SK-N-SH (cell line): Measurements from ENCODE around the gene GRAMD1B. TPM values are rescaled to one million over a fixed set of nuclear protein-coding genes. Genes with fewer than 3 reads are reported as not detected.

ENCODE experiments used
- CTCF ChIA-PET: fragments of 300-600, 350-600 bp; formaldehyde crosslinking; extraction: SDS; loops from one replicate; lab custom pipeline; 2021; lab: Yijun Ruan, JAX
- POLR2A ChIA-PET: fragments of 350-600 bp; sonication (Branson Sonifier 250); formaldehyde crosslinking; extraction: SDS; loops from one replicate; lab custom pipeline; 2020; ENCODE audit warnings: antibody characterized with exemption, inconsistent platforms; lab: Yijun Ruan, JAX
- DNase-seq: peaks from one replicate; pipeline ENCODE4 v3.0.0; 2012
- H2AFZ ChIP-seq: fragments of 200-600 bp; sonication (generic); 2 replicates; pipeline ENCODE4 v1.8.1; 2016; ENCODE audit warnings: antibody characterized with exemption, mild to moderate bottlenecking, low read depth
- H3F3A ChIP-seq: fragments of 200-600 bp; sonication (generic); replicated peaks from 2 replicates; pipeline ENCODE3; 2016; ENCODE audit warnings: antibody characterized with exemption, mild to moderate bottlenecking; ENCODE audit not compliant: insufficient read depth
- H3K27ac ChIP-seq, 2 experiments: fragments of 200-500 bp in 1 of 2; fragments of 200-600 bp in 1 of 2; sonication (Bioruptor generic) in 1 of 2; sonication (generic), shearing (Covaris generic) in 1 of 2; 2 replicates each; pipeline versions ENCODE4 v1.5.1 to v1.6.1; 2014 to 2016; ENCODE audit warnings: low read depth in 2 of 2, inconsistent platforms in 1 of 2, low read length in 1 of 2, mild to moderate bottlenecking in 1 of 2, mixed read lengths in 1 of 2
- H3K27me3 ChIP-seq: fragments of 200-600 bp; sonication (generic), shearing (Covaris generic); 2 replicates; pipeline ENCODE4 v1.6.1; 2016; ENCODE audit warnings: mixed run types; ENCODE audit not compliant: insufficient read depth
- H3K36me3 ChIP-seq, 2 experiments: fragments of 200-500 bp in 1 of 2; fragments of 200-600 bp in 1 of 2; sonication (Bioruptor generic) in 1 of 2; sonication (generic) in 1 of 2; replicated peaks in 1 of 2; 2 replicates each; pipeline versions ENCODE3 to v1.5.1; 2014 to 2016; ENCODE audit warnings: low read length in 1 of 2, mild to moderate bottlenecking in 1 of 2; ENCODE audit not compliant: insufficient read depth in 2 of 2, control insufficient read depth in 1 of 2
- H3K4me1 ChIP-seq, 2 experiments: fragments of 200-500 bp in 1 of 2; fragments of 200-600 bp in 1 of 2; sonication (Bioruptor generic) in 1 of 2; sonication (generic), shearing (Covaris generic) in 1 of 2; 2 replicates each; pipeline versions ENCODE4 v1.5.1 to v1.6.1; 2014 to 2016; ENCODE audit warnings: low read depth in 1 of 2, low read length in 1 of 2, mixed run types in 1 of 2; ENCODE audit not compliant: insufficient read depth in 2 of 2, control insufficient read depth in 1 of 2
- H3K4me2 ChIP-seq: fragments of 200-600 bp; sonication (generic), shearing (Covaris generic); 2 replicates; pipeline ENCODE4 v1.6.1; 2017; ENCODE audit warnings: mixed run types
- H3K4me3 ChIP-seq, 2 experiments: fragments of 200-500 bp in 1 of 2; fragments of 200-600 bp in 1 of 2; sonication (Bioruptor generic) in 1 of 2; sonication (generic), shearing (Covaris generic) in 1 of 2; 2 replicates each; pipeline versions ENCODE4 v1.5.1 to v1.8.1; 2014 to 2016; ENCODE audit warnings: low read depth in 2 of 2, inconsistent platforms in 1 of 2, low read length in 1 of 2, mild to moderate bottlenecking in 1 of 2, mixed read lengths in 1 of 2, moderate library complexity in 1 of 2
- H3K79me2 ChIP-seq: fragments of 200-600 bp; sonication (generic); 2 replicates; pipeline ENCODE4 v1.8.1; 2017; ENCODE audit warnings: mild to moderate bottlenecking; ENCODE audit not compliant: insufficient read depth
- H3K9ac ChIP-seq: fragments of 200-600 bp; sonication (generic); 2 replicates; pipeline ENCODE4 v1.6.1; 2017; ENCODE audit warnings: mixed run types
- H3K9me2 ChIP-seq: fragments of 200-600 bp; sonication (generic); 2 replicates; pipeline ENCODE4 v1.6.1; 2017; ENCODE audit warnings: mixed run types
- H3K9me3 ChIP-seq: fragments of 200-600 bp; sonication (generic); 2 replicates; pipeline ENCODE4 v1.6.1; 2017; ENCODE audit warnings: mixed run types, mild to moderate bottlenecking, moderate library complexity
- H4K20me1 ChIP-seq: fragments of 200-600 bp; sonication (generic); 2 replicates; pipeline ENCODE4 v1.6.1; 2017; ENCODE audit warnings: mild to moderate bottlenecking, mixed run types; ENCODE audit not compliant: insufficient read depth
- CHD2 ChIP-seq: fragments of 150-350 bp; IDR thresholded peaks from 2 replicates; pipeline ENCODE4 v1.6.1; 2018; ENCODE audit warnings: low read length; ENCODE audit not compliant: partially characterized antibody
- ELF1 ChIP-seq: IDR thresholded peaks from 2 replicates; pipeline ENCODE4 v1.4.0; 2012
- EZH2phosphoT487 ChIP-seq: fragments of 200-600 bp; sonication (generic); IDR thresholded peaks from 2 replicates; pipeline ENCODE4 v1.6.1; 2017; ENCODE audit warnings: low read depth, mixed run types, mild to moderate bottlenecking, antibody characterized with exemption, moderate library complexity, borderline replicate concordance
- NFIC ChIP-seq: IDR thresholded peaks from 2 replicates; pipeline ENCODE4 v1.4.0; 2012; ENCODE audit warnings: borderline replicate concordance
- NRF1 ChIP-seq: IDR thresholded peaks from 2 replicates; pipeline ENCODE4 v1.6.1; 2012; ENCODE audit warnings: low read depth, mild to moderate bottlenecking, low read length
- RCOR1 ChIP-seq: fragments of 150-350 bp; IDR thresholded peaks from 2 replicates; pipeline ENCODE4 v1.6.1; 2017; ENCODE audit warnings: antibody characterized with exemption, low read length
- RFX5 ChIP-seq: IDR thresholded peaks from 2 replicates; pipeline ENCODE4 v1.6.1; 2012; ENCODE audit warnings: mild to moderate bottlenecking, improper control_type of control experiment, low read length
- SIN3A ChIP-seq: IDR thresholded peaks from 2 replicates; pipeline ENCODE4 v1.6.1; 2012; ENCODE audit warnings: low read depth, mild to moderate bottlenecking, low read length, moderate library complexity, borderline replicate concordance
- SMC3 ChIP-seq: IDR thresholded peaks from 2 replicates; pipeline ENCODE4 v1.6.1; 2012; ENCODE audit warnings: low read depth, low read length, improper control_type of control experiment
- WGBS: methylation state at CpG from one replicate; pipeline ENCODE4 v1.1.6; 2017; ENCODE audit warnings: low lambda C conversion rate; 5-methylcytosine and 5-hydroxymethylcytosine counted together
- polyA plus RNA-seq, 3 experiments: library from polyadenylated mRNA; depleted of rRNA; stranded (reverse); fragments of >200 nt; gene quantifications; 2 replicates each; pipeline ENCODE4 v1.2.3, GENCODE V29; 2012
- small RNA-seq, 7 experiments: library from RNA; depleted of rRNA; stranded (forward); fragments of <200 nt; gene quantifications; one replicate each; pipeline ENCODE3, GENCODE V24; 2012
- TF ChIP-seq, protein P1 (sequence below): fragments of 150-350 bp; IDR thresholded peaks from 2 replicates; pipeline ENCODE4 v1.6.1; 2016; ENCODE audit warnings: mild to moderate bottlenecking, low read depth, low read length

The GRAMD1B gene
- polyA plus RNA-seq, 1 of the 3 experiments (the other 2 are of a cell fraction): 14.5 TPM

DNA sequence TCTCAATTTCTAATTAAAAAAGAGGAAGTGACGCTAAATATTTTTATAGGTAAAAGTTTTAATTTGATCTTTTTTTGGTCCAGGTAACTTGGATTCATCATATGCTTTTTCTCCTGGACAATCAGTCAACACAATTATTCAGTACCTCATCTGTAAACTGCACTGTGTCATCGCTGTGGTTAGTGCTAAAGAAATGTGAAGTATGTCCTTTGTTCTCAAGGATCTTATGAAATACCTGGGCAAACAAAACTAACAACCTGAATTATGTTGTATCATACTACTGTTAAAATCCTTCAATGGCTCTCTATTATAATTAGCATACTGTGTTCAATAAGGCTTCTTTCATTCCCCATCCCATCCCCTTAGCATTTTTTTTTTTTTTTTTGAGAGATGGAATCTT is 244.2 kb downstream of the GRAMD1B start:
- H2AFZ ChIP-seq: no peak overlapping the region
- H3K4me3 ChIP-seq: no peak overlapping the region
- no peaks in the 10 kb centered on the region for H4K20me1 ChIP-seq
- no peak overlapping the region for H3K9ac ChIP-seq
- no peaks in the 10 kb centered on the region for H3K9me3 ChIP-seq
- ChIA-PET POLR2A (no interaction called here), CTCF (interaction anchor here (1.5 kb wide), 1 partner anchor 33 kb away, joined by 5 read pairs; no protein-coding TSS in a partner anchor)
- H3F3A ChIP-seq: no peaks in the 10 kb centered on the region
- no peaks in the 10 kb centered on the region; a peak in 1 of 4 replicates for H3K4me1 ChIP-seq
- no peak overlapping the region for H3K4me2 ChIP-seq
- no peaks in the 10 kb centered on the region for H3K79me2 ChIP-seq
- no peaks in the 10 kb centered on the region for H3K9me2 ChIP-seq
- H3K36me3 ChIP-seq: no peaks in the 10 kb centered on the region
- no peak overlapping the region for H3K27ac ChIP-seq
- TF ChIP-seq EZH2phosphoT487 (no peak), RCOR1 (no peak), SMC3 (no peak), NRF1 (no peak), NFIC (no peak), RFX5 (no peak), CHD2 (no peak), SIN3A (no peak), ELF1 (no peak)
- TF ChIP-seq, protein P1, sequence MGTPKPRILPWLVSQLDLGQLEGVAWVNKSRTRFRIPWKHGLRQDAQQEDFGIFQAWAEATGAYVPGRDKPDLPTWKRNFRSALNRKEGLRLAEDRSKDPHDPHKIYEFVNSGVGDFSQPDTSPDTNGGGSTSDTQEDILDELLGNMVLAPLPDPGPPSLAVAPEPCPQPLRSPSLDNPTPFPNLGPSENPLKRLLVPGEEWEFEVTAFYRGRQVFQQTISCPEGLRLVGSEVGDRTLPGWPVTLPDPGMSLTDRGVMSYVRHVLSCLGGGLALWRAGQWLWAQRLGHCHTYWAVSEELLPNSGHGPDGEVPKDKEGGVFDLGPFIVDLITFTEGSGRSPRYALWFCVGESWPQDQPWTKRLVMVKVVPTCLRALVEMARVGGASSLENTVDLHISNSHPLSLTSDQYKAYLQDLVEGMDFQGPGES: no peak
- TF ChIP-seq, all 33 proteins: peak for 0
- no peak for DNase-seq
- 53% methylated on average over 2 of the region's 2 CpGs for WGBS
- no peaks in the 10 kb centered on the region for H3K27me3 ChIP-seq

Small RNAs within 50 kb of the gene (small RNA-seq; reads per million reads assigned to genes)
- gene MIR4493: 0 reads per million in 7 experiments

Other genes with a start within 250 kb of the GRAMD1B start
- gene CLMP, start 235.0 kb upstream of the GRAMD1B start, polyA plus RNA-seq (2012; rRNA removed): 61.9 and 85.1 TPM in 2 replicates
- gene SCN3B, start 224.4 kb downstream of the GRAMD1B start, polyA plus RNA-seq (2012; rRNA removed): 0.23 and 0.44 TPM in 2 replicates